Activated CD4-positive, alpha-beta T cell treated with anti-CD3 and anti-CD28 coated beads for 36 hours (primary cell): ENCODE results near the gene RLN1. TPM values are rescaled to one million over a fixed set of nuclear protein-coding genes. Genes with fewer than 3 reads are reported as not detected.
"Not testable (repeated sequence)": the region's sequence is repeated elsewhere in the genome, so short reads cannot be mapped to it uniquely, and the experiment has no call there.

ENCODE experiments used
- ATAC-seq: fragments of 200-7000 bp; cut with Tn5 transposase; one replicate; pipeline ENCODE4 v1.10.0; 2021; ENCODE audit warnings: mild to moderate bottlenecking, moderate library complexity
- CTCF ChIA-PET: fragments of 350-600 bp; sonication (Branson Sonifier 250); formaldehyde crosslinking; loops from one replicate; lab custom pipeline; 2021; ENCODE audit warnings: antibody characterized with exemption; lab: Charles Lee
- POLR2A ChIA-PET: fragments of 350-600 bp; sonication (Branson Sonifier 250); formaldehyde crosslinking; loops from one replicate; lab custom pipeline; 2021; ENCODE audit warnings: antibody characterized with exemption, inconsistent platforms; lab: Charles Lee
- DNase-seq: peaks from one replicate; pipeline ENCODE4 v3.0.0-alpha.2; 2020
- H3K27ac Mint-ChIP-seq: one replicate; pipeline ENCODE4 v1.8.0; 2021; ENCODE audit warnings: mixed read lengths
- H3K27me3 Mint-ChIP-seq: one replicate; pipeline ENCODE4 v1.8.0; 2021; ENCODE audit warnings: mixed read lengths
- H3K36me3 Mint-ChIP-seq: one replicate; pipeline ENCODE4 v1.8.0; 2021; ENCODE audit warnings: low read depth, mixed read lengths
- H3K4me1 Mint-ChIP-seq: one replicate; pipeline ENCODE4 v1.8.0; 2021; ENCODE audit warnings: mixed read lengths
- H3K4me3 Mint-ChIP-seq: one replicate; pipeline ENCODE4 v1.8.0; 2021; ENCODE audit warnings: mild to moderate bottlenecking, moderate library complexity, mixed read lengths
- H3K9me3 Mint-ChIP-seq: one replicate; pipeline ENCODE4 v1.8.0; 2021; ENCODE audit warnings: low read depth, mixed read lengths
- intact Hi-C, 2 experiments: fragments of 100-400 bp; cut with DNase I in 1 of 2; cut with micrococcal nuclease in 1 of 2; formaldehyde crosslinking; loops; one replicate each; pipeline versions ENCODE4 v1.14.2 to v1.15.1; 2022 to 2024; cut with DNase I, micrococcal nuclease
- total RNA-seq, 2 experiments: library from RNA; stranded (reverse); gene quantifications; one replicate each; pipeline ENCODE4 v1.2.3, GENCODE V29; 2021

Gene RLN1
- total RNA-seq, 2 experiments from 2014 or later: 1.6 to 2.2 TPM

DNA sequence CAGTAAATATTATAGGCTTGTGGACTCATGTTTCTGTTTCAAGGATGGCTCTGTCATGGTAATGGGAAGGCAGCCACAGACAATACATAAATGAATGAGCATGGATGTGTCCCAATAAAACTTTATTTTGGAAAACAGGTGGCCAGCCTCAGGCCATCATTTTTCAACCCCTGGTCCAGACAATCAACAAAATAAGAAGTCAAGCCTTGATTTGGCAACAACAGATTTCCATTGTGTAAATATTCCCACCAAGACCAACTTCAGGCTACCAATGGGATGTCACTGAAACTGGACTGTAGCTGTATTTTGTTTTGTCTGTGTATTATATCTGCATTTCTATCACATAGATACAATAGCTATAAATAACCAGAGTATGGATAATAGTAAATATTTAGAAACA lies 20.7 kb upstream of the RLN1 start:
- no peak overlapping the region for H3K27ac Mint-ChIP-seq
- DNase-seq (no peak), ATAC-seq (no peak)

DNA sequence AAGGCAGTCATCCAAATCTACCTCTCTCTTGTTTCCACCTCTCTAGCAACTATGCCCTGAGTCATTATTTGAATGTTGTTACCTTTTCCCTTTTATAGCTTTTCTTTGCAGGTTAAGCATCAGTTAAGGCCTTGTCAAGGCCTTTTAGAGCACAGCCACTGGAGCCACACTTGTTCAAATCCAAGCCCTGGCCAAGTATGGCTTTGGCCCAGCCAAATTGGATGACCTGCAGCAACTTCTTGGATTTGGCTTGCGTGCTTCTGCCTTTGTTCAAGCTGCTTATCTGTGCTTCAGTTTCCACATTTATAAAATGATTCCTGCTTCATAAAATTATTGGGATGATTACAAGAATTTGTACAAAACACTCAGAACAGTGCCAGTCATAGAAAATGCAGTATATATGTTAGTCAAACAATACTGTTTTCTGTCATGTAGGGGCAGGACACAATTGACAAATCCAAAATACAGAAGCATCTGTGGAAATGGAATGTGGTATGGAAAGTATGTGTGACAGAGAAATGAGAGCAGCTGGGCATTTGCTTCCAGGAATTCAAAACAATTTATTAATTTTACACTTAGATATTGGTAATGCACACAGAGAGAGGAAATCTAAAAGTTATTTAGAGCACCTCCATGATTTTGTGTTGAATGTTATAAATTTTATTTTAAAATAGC lies 17.9 kb upstream of the RLN1 start:
- no peak overlapping the region for H3K4me3 Mint-ChIP-seq
- peaks cover 14% of the 10 kb centered on the region for H3K4me1 Mint-ChIP-seq
- no peaks in the 10 kb centered on the region for H3K27me3 Mint-ChIP-seq
- DNase-seq: no peak
- no peak overlapping the region for H3K27ac Mint-ChIP-seq
- H3K36me3 Mint-ChIP-seq: peaks cover 31% of the 10 kb centered on the region
- ChIA-PET POLR2A (no interaction called here), CTCF (interaction anchor here (1.2 kb wide), 1 partner anchor 243 kb away, joined by 3 read pairs; no protein-coding TSS in a partner anchor)
- peaks cover 4% of the 10 kb centered on the region for H3K9me3 Mint-ChIP-seq
- no peak for ATAC-seq
- intact Hi-C loops: no loop called here

More for the DNA sequence above, 20.7 kb upstream of the RLN1 start:
- H3K9me3 Mint-ChIP-seq: peaks cover 2% of the 10 kb centered on the region
- no peaks in the 10 kb centered on the region for H3K27me3 Mint-ChIP-seq
- ChIA-PET POLR2A (no interaction called here), CTCF (interaction anchor here (3.4 kb wide), 1 partner anchor 9 kb away, joined by 19 read pairs; no protein-coding TSS in a partner anchor)
- H3K4me1 Mint-ChIP-seq: peaks cover 15% of the 10 kb centered on the region
- peaks cover 34% of the 10 kb centered on the region for H3K36me3 Mint-ChIP-seq
- intact Hi-C loops: no loop called here
- no peak overlapping the region for H3K4me3 Mint-ChIP-seq

DNA sequence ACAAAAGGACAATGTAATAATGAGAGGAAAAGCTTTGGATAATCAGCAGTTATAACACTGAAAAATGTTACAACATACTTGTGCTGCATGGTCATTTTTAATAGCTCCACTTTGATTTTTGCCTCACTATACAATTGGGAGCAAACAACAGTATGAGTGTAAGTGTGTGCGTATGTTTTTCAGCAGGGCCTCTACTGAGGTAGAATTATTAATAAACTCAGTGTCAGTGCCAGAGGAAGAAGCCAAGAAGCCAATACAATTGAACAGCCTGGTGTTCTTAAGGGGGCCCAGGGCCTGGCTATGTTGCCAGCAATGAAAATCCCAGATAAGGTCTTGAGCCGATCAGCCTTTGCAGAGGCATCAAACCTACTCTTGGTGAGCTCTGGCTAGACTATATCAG lies 16.1 kb upstream of the RLN1 start:
- H3K9me3 Mint-ChIP-seq: peaks cover 4% of the 10 kb centered on the region
- ChIA-PET POLR2A (no interaction called here), CTCF (interaction anchor here (0.6 kb wide), 1 partner anchor 165 kb away, joined by 3 read pairs; no protein-coding TSS in a partner anchor)
- DNase-seq (no peak), ATAC-seq (no peak)
- intact Hi-C loops: no loop called here
- no peak overlapping the region for H3K4me3 Mint-ChIP-seq
- H3K36me3 Mint-ChIP-seq: peaks cover 24% of the 10 kb centered on the region
- peaks cover 30% of the 10 kb centered on the region for H3K4me1 Mint-ChIP-seq
- no peak overlapping the region for H3K27ac Mint-ChIP-seq
- H3K27me3 Mint-ChIP-seq: no peaks in the 10 kb centered on the region

DNA sequence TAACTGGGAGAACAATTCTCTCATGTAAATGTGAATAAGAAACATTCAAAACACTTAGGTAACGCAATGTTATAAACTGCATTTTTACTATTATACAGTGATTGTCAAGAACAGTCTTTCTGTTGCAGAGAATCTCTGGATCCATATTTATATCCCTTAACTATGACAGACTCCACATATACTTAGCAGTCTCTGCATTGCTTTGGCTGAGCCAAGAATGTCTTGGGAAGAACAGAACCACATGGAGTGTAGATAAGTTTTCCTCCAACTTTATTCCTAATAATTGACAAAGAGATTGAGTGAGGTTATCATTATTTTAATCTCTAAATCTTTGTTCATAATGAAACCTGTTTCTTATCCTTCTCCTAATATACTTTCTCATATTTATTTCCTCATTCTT lies 15.6 kb upstream of the RLN1 start:
- ChIA-PET POLR2A (no interaction called here), CTCF (no interaction called here)
- H3K27me3 Mint-ChIP-seq: no peaks in the 10 kb centered on the region
- intact Hi-C loops: no loop called here
- ATAC-seq: no peak
- H3K4me1 Mint-ChIP-seq: peaks cover 36% of the 10 kb centered on the region
- DNase-seq: no peak
- H3K27ac Mint-ChIP-seq: no peak overlapping the region
- peaks cover 5% of the 10 kb centered on the region for H3K9me3 Mint-ChIP-seq
- H3K4me3 Mint-ChIP-seq: no peak overlapping the region
- H3K36me3 Mint-ChIP-seq: peaks cover 21% of the 10 kb centered on the region

DNA sequence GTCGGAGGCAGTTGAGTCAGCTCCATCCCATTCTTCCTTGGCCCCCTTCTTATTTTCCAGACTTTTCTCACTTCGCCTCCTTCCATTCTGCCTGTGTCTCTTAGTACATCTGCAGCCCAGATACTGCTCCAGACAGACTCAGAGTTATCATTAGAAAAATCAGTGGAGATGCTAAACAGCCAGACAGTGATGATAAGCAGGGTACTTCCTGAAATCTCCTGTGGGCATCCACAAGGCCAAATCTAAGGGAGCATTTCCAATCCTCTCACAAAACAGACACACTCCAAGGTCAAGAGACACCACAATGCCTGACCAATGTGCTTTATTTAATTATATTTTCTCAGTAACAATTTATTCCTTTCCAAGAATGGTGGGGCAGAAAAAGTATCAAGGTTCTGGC lies 14.5 kb upstream of the RLN1 start:
- intact Hi-C loops: no loop called here
- ChIA-PET POLR2A (no interaction called here), CTCF (interaction anchor here (0.6 kb wide), 1 partner anchor 502 kb away, joined by 3 read pairs; no protein-coding TSS in a partner anchor)
- ATAC-seq (no peak), DNase-seq (no peak)
- Mint-ChIP-seq H3K27ac (no peak overlapping the region), H3K9me3 (peaks cover 10% of the 10 kb centered on the region), H3K27me3 (no peaks in the 10 kb centered on the region), H3K36me3 (peaks cover 24% of the 10 kb centered on the region), H3K4me1 (peaks cover 36% of the 10 kb centered on the region), H3K4me3 (no peak overlapping the region)

DNA sequence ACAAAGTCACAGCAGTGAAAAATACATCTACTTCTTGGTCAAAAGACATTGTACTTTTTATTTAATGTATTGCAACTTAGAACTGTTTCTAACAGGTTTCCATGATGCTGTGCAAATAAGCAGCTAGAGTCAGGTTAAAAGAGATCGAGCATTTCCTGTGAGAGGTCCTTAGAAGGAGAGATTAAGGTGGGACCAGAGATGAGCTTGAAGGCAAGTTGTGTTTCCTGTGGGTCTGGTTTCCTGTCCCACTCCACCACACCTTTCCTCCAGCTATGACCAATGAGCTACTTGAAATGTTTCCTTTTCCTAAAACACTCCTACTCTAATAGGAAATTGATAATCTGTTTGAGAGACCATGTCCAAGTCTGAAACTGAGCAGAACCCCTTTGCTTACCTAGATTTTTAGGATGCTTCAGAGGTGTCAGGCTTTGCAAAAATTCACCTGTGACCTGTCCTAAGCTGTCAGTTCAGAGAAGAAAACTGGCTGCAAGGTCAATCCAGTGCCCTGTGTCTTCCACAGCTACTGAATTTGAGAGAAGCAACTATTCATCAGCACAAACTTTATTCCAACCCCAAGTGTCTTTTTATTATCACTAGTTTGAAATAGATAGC lies 13.1 kb upstream of the RLN1 start:
- no peak overlapping the region for H3K4me3 Mint-ChIP-seq
- DNase-seq (no peak), ATAC-seq (peak; percentile 72)
- peaks cover 13% of the 10 kb centered on the region for H3K9me3 Mint-ChIP-seq
- CTCF ChIA-PET: interaction anchor here (1.0 to 3.7 kb wide), 3 partner anchors 8 to 490 kb away, joined by 3 to 19 read pairs (median 3); no protein-coding TSS in a partner anchor
- H3K27ac Mint-ChIP-seq: peak overlapping the region; percentile 52
- intact Hi-C loops: no loop called here
- H3K36me3 Mint-ChIP-seq: peaks cover 18% of the 10 kb centered on the region
- POLR2A ChIA-PET: no interaction called here
- no peaks in the 10 kb centered on the region for H3K27me3 Mint-ChIP-seq
- peaks cover 36% of the 10 kb centered on the region for H3K4me1 Mint-ChIP-seq

DNA sequence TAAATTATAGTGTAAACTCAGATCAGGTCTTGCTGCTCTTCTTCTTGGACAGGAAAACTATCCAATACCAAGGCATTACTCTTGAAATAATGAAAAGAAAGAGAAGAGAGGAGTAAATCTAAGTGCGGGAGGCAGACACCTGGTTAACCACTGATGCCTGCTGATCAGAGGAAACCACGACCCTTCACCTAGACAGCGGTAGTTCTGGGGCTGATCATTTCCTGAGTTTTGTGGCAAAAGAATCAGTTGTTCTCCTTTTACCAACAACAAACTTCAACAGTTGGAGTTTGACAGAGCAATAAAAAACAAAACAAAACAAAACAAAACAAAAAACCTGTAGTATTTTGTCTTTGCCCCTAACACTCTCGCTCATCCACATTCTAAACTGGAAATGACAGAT lies 3.0 kb downstream of the RLN1 start:
- peak overlapping the region; percentile 49 for H3K4me3 Mint-ChIP-seq
- no peaks in the 10 kb centered on the region for H3K9me3 Mint-ChIP-seq
- peaks cover 17% of the 10 kb centered on the region for H3K36me3 Mint-ChIP-seq
- DNase-seq: peak; percentile 14
- no peaks in the 10 kb centered on the region for H3K27me3 Mint-ChIP-seq
- H3K27ac Mint-ChIP-seq: peak overlapping the region; percentile 52
- ChIA-PET POLR2A (no interaction called here), CTCF (interaction anchor here (0.8 to 1.6 kb wide), 2 partner anchors 16 to 150 kb away, joined by 3 to 4 read pairs; no protein-coding TSS in a partner anchor)
- peaks cover 37% of the 10 kb centered on the region for H3K4me1 Mint-ChIP-seq
- intact Hi-C loops: loop anchor here in 1 of 2 experiments (2.0 to 5.0 kb wide), 2 partner anchors 32 to 91 kb away; partner anchors contain the start of gene RLN2
- no peak for ATAC-seq

DNA sequence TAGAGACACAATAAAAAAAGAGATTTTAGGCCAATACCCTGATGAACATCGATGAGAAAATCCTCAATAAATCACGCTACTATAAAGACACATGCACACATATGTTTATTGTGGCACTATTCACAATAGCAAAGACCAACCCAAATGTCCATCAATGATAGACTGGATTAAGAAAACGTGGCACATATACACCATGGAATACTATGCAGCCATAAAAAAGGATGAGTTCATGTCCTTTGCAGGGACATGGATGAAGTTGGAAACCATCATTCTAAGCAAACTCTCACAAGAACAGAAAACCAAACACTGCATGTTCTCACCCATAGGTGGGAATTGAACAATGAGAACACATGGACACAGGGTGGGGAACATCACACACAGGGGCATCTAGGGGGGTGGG lies 8.4 kb downstream of the RLN1 start:
- POLR2A ChIA-PET, H3K9me3 Mint-ChIP-seq, CTCF ChIA-PET, ATAC-seq, H3K27ac Mint-ChIP-seq, H3K4me3 Mint-ChIP-seq, intact Hi-C loops, H3K27me3 Mint-ChIP-seq, DNase-seq: not testable (repeated sequence)
- Mint-ChIP-seq H3K36me3 (peaks cover 46% of the 10 kb centered on the region), H3K4me1 (peaks cover 27% of the 10 kb centered on the region)

DNA sequence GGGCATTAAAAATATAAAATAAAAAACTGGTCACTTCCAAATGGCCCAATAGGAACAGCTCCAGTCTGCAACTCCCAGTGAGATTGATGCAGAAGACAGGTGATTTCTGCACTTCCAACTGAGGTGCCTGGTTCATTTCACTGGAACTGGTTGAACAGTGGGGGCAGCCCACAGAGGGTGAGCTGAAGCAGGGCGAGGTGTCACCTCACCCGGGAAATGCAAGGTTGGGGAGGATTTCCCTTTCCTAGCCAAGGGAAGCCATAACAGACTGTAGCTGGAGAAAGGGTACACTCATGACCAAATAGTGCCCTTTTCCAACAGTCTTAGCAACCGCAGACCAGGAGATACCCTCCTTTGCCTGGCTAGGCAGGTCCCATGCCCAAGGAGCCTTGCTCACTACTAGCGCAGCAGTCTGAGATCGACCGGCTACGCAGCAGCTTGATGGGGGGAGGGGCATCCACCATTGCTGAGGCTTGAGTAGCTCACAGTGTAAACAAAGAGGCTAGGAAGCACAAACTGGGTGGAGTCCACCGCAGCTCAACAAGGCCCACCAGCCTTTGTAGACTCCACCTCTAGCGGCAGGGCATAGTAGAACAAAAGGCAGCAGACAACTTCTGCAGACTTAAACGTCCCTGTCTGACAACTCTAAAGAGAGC lies 12.7 kb downstream of the RLN1 start:
- H3K27me3 Mint-ChIP-seq: no peaks in the 10 kb centered on the region
- intact Hi-C loops: no loop called here
- H3K9me3 Mint-ChIP-seq: peaks cover 5% of the 10 kb centered on the region
- no peak overlapping the region for H3K4me3 Mint-ChIP-seq
- ChIA-PET POLR2A (no interaction called here), CTCF (no interaction called here)
- H3K4me1 Mint-ChIP-seq: peaks cover 12% of the 10 kb centered on the region
- ATAC-seq (no peak), DNase-seq (peak; percentile 16)
- H3K27ac Mint-ChIP-seq: no peak overlapping the region
- H3K36me3 Mint-ChIP-seq: peaks cover 28% of the 10 kb centered on the region

DNA sequence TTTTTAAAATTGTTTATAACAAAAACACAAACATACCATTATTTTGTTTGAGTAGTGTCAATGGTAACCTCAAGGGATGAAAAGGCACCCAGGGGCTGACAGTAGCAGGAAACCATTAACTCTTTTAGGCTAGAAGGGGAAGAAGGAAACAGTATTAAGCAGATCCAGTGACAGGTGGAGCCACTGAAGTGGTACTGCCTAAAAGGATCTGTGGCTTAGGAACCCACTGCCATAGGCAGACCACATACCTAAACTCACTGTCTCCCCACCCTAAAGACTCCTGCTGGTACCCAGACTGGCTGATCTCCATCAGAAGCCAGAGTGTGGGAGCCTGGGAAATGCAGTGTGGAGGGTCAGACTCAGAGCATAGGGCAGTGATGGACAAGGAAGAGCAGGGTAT lies 13.5 kb downstream of the RLN1 start:
- POLR2A ChIA-PET: no interaction called here
- H3K4me1 Mint-ChIP-seq: peaks cover 15% of the 10 kb centered on the region
- H3K36me3 Mint-ChIP-seq: peaks cover 24% of the 10 kb centered on the region
- no peak overlapping the region for H3K4me3 Mint-ChIP-seq
- peaks cover 3% of the 10 kb centered on the region for H3K9me3 Mint-ChIP-seq
- CTCF ChIA-PET: no interaction called here
- no peak for ATAC-seq
- intact Hi-C loops: no loop called here
- no peaks in the 10 kb centered on the region for H3K27me3 Mint-ChIP-seq
- no peak for DNase-seq
- no peak overlapping the region for H3K27ac Mint-ChIP-seq

DNA sequence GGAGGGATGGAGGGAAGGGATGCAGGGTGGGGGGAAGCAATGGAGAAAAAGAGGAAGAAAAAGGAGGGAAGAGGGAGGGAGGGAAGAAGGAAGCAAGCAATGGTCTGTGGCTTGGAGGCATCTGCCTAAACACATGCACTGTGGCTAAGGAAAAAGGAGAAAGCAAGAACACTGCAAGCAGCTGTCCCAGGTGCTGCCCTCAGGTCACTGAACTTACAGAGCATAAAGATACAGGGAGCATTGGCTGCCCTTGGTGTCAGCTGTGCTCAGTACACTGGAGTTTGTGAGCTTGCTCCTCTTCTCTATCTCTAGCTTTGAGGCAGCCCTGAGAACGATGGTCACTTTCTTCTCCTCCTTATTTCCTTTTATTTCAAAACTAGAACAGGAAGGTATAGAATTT lies 18.1 kb downstream of the RLN1 start:
- H3K27me3 Mint-ChIP-seq, intact Hi-C loops, POLR2A ChIA-PET, H3K4me3 Mint-ChIP-seq, DNase-seq, H3K9me3 Mint-ChIP-seq, ATAC-seq, H3K27ac Mint-ChIP-seq: not testable (repeated sequence)
- CTCF ChIA-PET: interaction anchor here (0.6 to 1.5 kb wide), 8 partner anchors 11 to 445 kb away, joined by 3 to 4 read pairs (median 4); no protein-coding TSS in a partner anchor
- peaks cover 12% of the 10 kb centered on the region for H3K36me3 Mint-ChIP-seq
- peaks cover 13% of the 10 kb centered on the region for H3K4me1 Mint-ChIP-seq
